IMR-90 (cell line): ENCODE measurements around the gene PDCD1. TPM values are rescaled to one million over a fixed set of nuclear protein-coding genes. Genes with fewer than 3 reads are reported as not detected.

Experiments used
- ATAC-seq: fragments of 200-7000 bp; cut with Tn5 transposase; 2 replicates; pipeline ENCODE4 v1.9.1; 2020; ENCODE audit warnings: low read depth, mild to moderate bottlenecking, moderate library complexity
- BruUV-seq: library from RNA; stranded (reverse); fragments of 400-500 nt; replicated peaks from 2 replicates; lab custom pipeline; 2021; lab: Mats Ljungman, UMichigan
- CTCF ChIA-PET: fragments of 300-600 bp; formaldehyde crosslinking; extraction: SDS; loops from one replicate; lab custom pipeline; 2021; ENCODE audit warnings: antibody characterized with exemption; lab: Yijun Ruan, JAX
- POLR2A ChIA-PET: fragments of 300-600 bp; sonication (Branson Sonifier 250); formaldehyde crosslinking; loops from one replicate; lab custom pipeline; 2022; ENCODE audit warnings: antibody characterized with exemption; ENCODE audit not compliant: unreplicated experiment; lab: Charles Lee
- DNase-seq: peaks from one replicate; pipeline ENCODE4 v3.0.0; 2013
- H2AFZ ChIP-seq: replicated peaks from 2 replicates; pipeline ENCODE3; 2013; ENCODE audit warnings: low read length, mild to moderate bottlenecking; ENCODE audit not compliant: poor library complexity
- H2AK5ac ChIP-seq: 2 replicates; pipeline ENCODE4 v1.6.1; 2013; ENCODE audit warnings: low read depth, low read length, inconsistent platforms
- H2AK9ac ChIP-seq: replicated peaks from 2 replicates; pipeline ENCODE3; 2013; ENCODE audit warnings: mild to moderate bottlenecking, low read depth, low read length, moderate library complexity; ENCODE audit not compliant: poor library complexity
- H2BK120ac ChIP-seq: 2 replicates; pipeline ENCODE4 v1.6.1; 2013; ENCODE audit warnings: low read depth, low read length, inconsistent platforms
- H2BK15ac ChIP-seq: 3 replicates; pipeline ENCODE4 v1.6.1; 2013; ENCODE audit warnings: low read depth, low read length, inconsistent platforms
- H2BK20ac ChIP-seq: 2 replicates; pipeline ENCODE4 v1.6.1; 2013; ENCODE audit warnings: low read depth, mild to moderate bottlenecking, inconsistent platforms, low read length, moderate library complexity
- H2BK5ac ChIP-seq: 2 replicates; pipeline ENCODE4 v1.6.1; 2013; ENCODE audit warnings: mild to moderate bottlenecking, low read depth, low read length, inconsistent platforms; ENCODE audit not compliant: poor library complexity, severe bottlenecking
- H3K14ac ChIP-seq: replicated peaks from 2 replicates; pipeline ENCODE4 v1.6.1; 2013; ENCODE audit warnings: low read depth, low read length, inconsistent platforms
- H3K18ac ChIP-seq: 2 replicates; pipeline ENCODE4 v1.6.1; 2013; ENCODE audit warnings: low read depth, low read length, control low read depth
- H3K23ac ChIP-seq: 2 replicates; pipeline ENCODE4 v1.6.1; 2013; ENCODE audit warnings: low read depth, low read length, inconsistent platforms
- H3K27ac ChIP-seq: 2 replicates; pipeline ENCODE4 v1.5.1; 2013; ENCODE audit warnings: mild to moderate bottlenecking, control low read depth, low read length; ENCODE audit not compliant: insufficient read depth
- H3K27me3 ChIP-seq: 2 replicates; pipeline ENCODE4 v1.6.1; 2013; ENCODE audit warnings: low read length; ENCODE audit not compliant: control insufficient read depth, insufficient read depth
- H3K36me3 ChIP-seq: 2 replicates; pipeline ENCODE4 v1.6.1; 2013; ENCODE audit warnings: low read length, mixed read lengths; ENCODE audit not compliant: control insufficient read depth, insufficient read depth
- H3K4ac ChIP-seq: 2 replicates; pipeline ENCODE4 v1.6.1; 2013; ENCODE audit warnings: low read depth, low read length, inconsistent platforms
- H3K4me1 ChIP-seq: 2 replicates; pipeline ENCODE4 v1.6.1; 2013; ENCODE audit warnings: low read length, mixed read lengths; ENCODE audit not compliant: control insufficient read depth, insufficient read depth
- H3K4me2 ChIP-seq: 2 replicates; pipeline ENCODE4 v1.6.1; 2013; ENCODE audit warnings: low read depth, mild to moderate bottlenecking, control low read depth, low read length, moderate library complexity
- H3K4me3 ChIP-seq: 2 replicates; pipeline ENCODE4 v1.5.1; 2013; ENCODE audit warnings: low read depth, mild to moderate bottlenecking, control low read depth, low read length, moderate library complexity; ENCODE audit not compliant: insufficient read depth
- H3K56ac ChIP-seq: 2 replicates; pipeline ENCODE4 v1.6.1; 2013; ENCODE audit warnings: low read length, inconsistent platforms; ENCODE audit not compliant: insufficient read depth; ENCODE audit errors: extremely low read depth
- H3K79me1 ChIP-seq, 2 experiments: 2 replicates each; pipeline ENCODE4 v1.6.1; 2013; ENCODE audit warnings: low read length in 2 of 2, inconsistent platforms in 1 of 2, low read depth in 1 of 2
- H3K9ac ChIP-seq: 2 replicates; pipeline ENCODE4 v1.6.1; 2013; ENCODE audit warnings: low read depth, low read length, control low read depth
- H3K9me1 ChIP-seq: 2 replicates; pipeline ENCODE4 v1.6.1; 2013; ENCODE audit warnings: low read length, inconsistent platforms; ENCODE audit not compliant: insufficient read depth
- H3K9me3 ChIP-seq: 2 replicates; pipeline ENCODE4 v1.6.1; 2013; ENCODE audit warnings: low read length; ENCODE audit not compliant: control insufficient read depth, insufficient read depth
- H4K20me1 ChIP-seq: 2 replicates; pipeline ENCODE4 v1.6.1; 2013; ENCODE audit warnings: low read length, inconsistent platforms; ENCODE audit not compliant: insufficient read depth
- H4K5ac ChIP-seq: 2 replicates; pipeline ENCODE4 v1.6.1; 2013; ENCODE audit warnings: mild to moderate bottlenecking, low read depth, low read length, control low read depth
- H4K8ac ChIP-seq, 2 experiments: 2 replicates each; pipeline ENCODE4 v1.6.1; 2013; ENCODE audit warnings: low read depth in 2 of 2, low read length in 2 of 2, control low read depth in 1 of 2, inconsistent platforms in 1 of 2
- H4K91ac ChIP-seq: 2 replicates; pipeline ENCODE4 v1.6.1; 2013; ENCODE audit warnings: low read depth, low read length, inconsistent platforms; ENCODE audit not compliant: insufficient read depth
- BHLHE40 ChIP-seq: fragments of 150-350 bp; IDR thresholded peaks from 2 replicates; pipeline ENCODE4 v1.6.1; 2016; ENCODE audit warnings: mild to moderate bottlenecking, low read depth, low read length
- CEBPB ChIP-seq: IDR thresholded peaks from 2 replicates; pipeline ENCODE4 v1.6.1; 2012; ENCODE audit warnings: low read depth, low read length, improper control_type of control experiment
- CHD1 ChIP-seq: IDR thresholded peaks from 2 replicates; pipeline ENCODE4 v1.6.1; 2012; ENCODE audit warnings: low read depth, low read length, improper control_type of control experiment
- CTCF ChIP-seq: conservative IDR thresholded peaks from 2 replicates; pipeline ENCODE4 v1.5.1; 2012; ENCODE audit warnings: mild to moderate bottlenecking, low read depth, low read length, improper control_type of control experiment
- ELK1 ChIP-seq: fragments of 150-350 bp; IDR thresholded peaks from 2 replicates; pipeline ENCODE4 v1.6.1; 2016; ENCODE audit warnings: low read depth, mild to moderate bottlenecking, low read length, moderate library complexity, borderline replicate concordance
- FOS ChIP-seq: fragments of 150-350 bp; IDR thresholded peaks from 2 replicates; pipeline ENCODE4 v1.6.1; 2016; ENCODE audit warnings: low read depth, low read length
- MAFK ChIP-seq: IDR thresholded peaks from 2 replicates; pipeline ENCODE4 v1.6.1; 2012; ENCODE audit warnings: low read depth, low read length, improper control_type of control experiment
- MAZ ChIP-seq: IDR thresholded peaks from 2 replicates; pipeline ENCODE4 v1.6.1; 2012; ENCODE audit warnings: low read depth, mild to moderate bottlenecking, low read length, improper control_type of control experiment, moderate library complexity, borderline replicate concordance
- MXI1 ChIP-seq: IDR thresholded peaks from 2 replicates; pipeline ENCODE4 v1.6.1; 2012; ENCODE audit warnings: low read depth, mild to moderate bottlenecking, low read length, moderate library complexity, borderline replicate concordance
- NFE2L2 ChIP-seq: fragments of 150-350 bp; IDR thresholded peaks from 2 replicates; pipeline ENCODE4 v1.6.1; 2016; ENCODE audit warnings: low read depth, mild to moderate bottlenecking, low read length
- POLR2A ChIP-seq: IDR thresholded peaks from 2 replicates; pipeline ENCODE4 v1.6.1; 2012; ENCODE audit warnings: mild to moderate bottlenecking, low read depth, low read length
- SMC3 ChIP-seq: fragments of 150-350 bp; IDR thresholded peaks from 2 replicates; pipeline ENCODE4 v1.6.1; 2016; ENCODE audit warnings: low read depth, mild to moderate bottlenecking, antibody characterized with exemption, low read length, moderate library complexity
- WGBS, 2 experiments: methylation state at CpG; one replicate each; pipeline versions ENCODE4 v1.1.5 to v1.1.7; 2013; ENCODE audit warnings: missing lambda C conversion rate in 2 of 2; ENCODE audit not compliant: insufficient read length in 1 of 2; ENCODE audit errors: extremely low coverage in 2 of 2; 5-methylcytosine and 5-hydroxymethylcytosine counted together
- dilution Hi-C: fragments of 300-500 bp; cut with HindIII; formaldehyde crosslinking; loops from one replicate; pipeline ENCODE4 v1.14.3; 2018; ENCODE audit warnings: low sequenced_read_pairs; ENCODE audit not compliant: unreplicated experiment
- in situ Hi-C: fragments of 300-500 bp; cut with MboI; formaldehyde crosslinking; loops from 3 replicates; pipeline ENCODE4 v1.14.3; 2019; ENCODE audit warnings: low sequenced_read_pairs, inconsistent platforms, mixed read lengths
- intact Hi-C: fragments of 100-400 bp; cut with micrococcal nuclease; formaldehyde crosslinking; loops from 2 replicates; pipeline ENCODE4 v1.10.0; 2022
- polyA plus RNA-seq, 3 experiments: library from polyadenylated mRNA; depleted of rRNA; stranded (reverse); fragments of >200 nt; gene quantifications; 2 replicates each; pipeline ENCODE4 v1.2.3, GENCODE V29; 2012; ENCODE audit warnings: low replicate concordance in 1 of 3
- total RNA-seq: library from RNA; depleted of rRNA; stranded (reverse); fragments of >200 nt; gene quantifications from 2 replicates; pipeline ENCODE4 v1.2.3, GENCODE V29; 2012

Gene PDCD1
- total and polyA plus RNA-seq, 2 of the 4 experiments (the other 2 are of a cell fraction): not detected

- Histone ChIP-seq H2BK120ac (no peak overlapping the region), H3K4ac (no peak overlapping the region), H2BK5ac (no peak overlapping the region), H3K9me1 (peaks cover 8% of the 10 kb centered on the region), H3K9ac (no peak overlapping the region), H3K18ac (no peak overlapping the region), H2BK20ac (no peak overlapping the region), H3K14ac (no peak overlapping the region), H2AFZ (no peak overlapping the region), H3K56ac (no peak overlapping the region), H3K4me1 (no peaks in the 10 kb centered on the region; the same call in 1 of the 2 replicates), H2AK9ac (no peak overlapping the region), H4K91ac (no peak overlapping the region), H3K9me3 (no peaks in the 10 kb centered on the region), H3K36me3 (no peaks in the 10 kb centered on the region), H3K27ac (no peak overlapping the region), H3K23ac (no peak overlapping the region), H3K4me2 (no peak overlapping the region), H4K5ac (no peak overlapping the region), H2BK15ac (no peak overlapping the region), H4K20me1 (peaks cover 5% of the 10 kb centered on the region), H4K8ac (no peak overlapping the region), H3K79me1 (no peaks in the 10 kb centered on the region), H2AK5ac (no peak overlapping the region), H3K4me3 (no peak overlapping the region), H3K27me3 (peaks cover 45% of the 10 kb centered on the region)
- ChIA-PET POLR2A (no interaction called here), CTCF (no interaction called here)
- TF ChIP-seq POLR2A: no peak
- TF ChIP-seq CEBPB: no peak
- TF ChIP-seq MAFK: no peak
- TF ChIP-seq MXI1: no peak
- no peak for TF ChIP-seq BHLHE40
- no peak for TF ChIP-seq MAZ
- TF ChIP-seq CHD1: no peak
- TF ChIP-seq NFE2L2: no peak
- no peak for TF ChIP-seq CTCF
- no peak for TF ChIP-seq FOS
- TF ChIP-seq ELK1: no peak
- no peak for TF ChIP-seq SMC3
- no peak for ATAC-seq
- in situ Hi-C loops (no loop called here), intact Hi-C loops (loop anchor here (10.0 kb wide), 1 partner anchor 165 kb away; the partner anchor contains the start of gene ING5), dilution Hi-C loops (no loop called here)
- WGBS, 2 experiments: 86% methylated on average over 25 of the region's 28 CpGs; no CpG with 5 or more reads in 1 of the 2 experiments
- BruUV-seq: no TSS peak
- DNase-seq: no peak
Measured at GRCh38 chr2:241870081-241870541, 11.4 kb upstream of the PDCD1 start.
